ENCODE results near the gene PCNX2. TPM values are rescaled to one million over a fixed set of nuclear protein-coding genes. Genes with fewer than 3 reads are reported as not detected.

Gene PCNX2
- total RNA-seq, 1 experiment from 2014 or later = 63.4 TPM

GRCh38 chr1:232983817-232984567 lies 311.5 kb downstream of the PCNX2 start:
- no TSS peak for BruUV-seq (replicated peaks)

GRCh38 chr1:232983375-232983774 lies 312.1 kb downstream of the PCNX2 start:
- no TSS peak for BruUV-seq (replicated peaks)
- TF ChIP-seq CTCF (IDR thresholded peaks at IDR 0.05; ENCODE audit: unreplicated experiment) = no peak
- Mint-ChIP-seq H3K4me3 (ENCODE audit: low read depth, unreplicated experiment) (no peak overlapping the region), H3K27me3 (ENCODE audit: unreplicated experiment) (no peaks in the 10 kb centered on the region), H3K27ac (ENCODE audit: unreplicated experiment) (no peak overlapping the region), H3K4me1 (ENCODE audit: low read depth, unreplicated experiment) (no peaks in the 10 kb centered on the region), H3K36me3 (ENCODE audit: insufficient read depth, unreplicated experiment) (peaks cover 25% of the 10 kb centered on the region), H3K9me3 (ENCODE audit: low read depth, unreplicated experiment) (no peaks in the 10 kb centered on the region)
- intact Hi-C loops (cut with micrococcal nuclease; ENCODE audit: unreplicated experiment) = no loop called here
- CTCF ChIA-PET = no interaction called here
- DNase-seq = no peak

More at GRCh38 chr1:232983817-232984567, 311.5 kb downstream of the PCNX2 start:
- intact Hi-C loops (cut with micrococcal nuclease; ENCODE audit: unreplicated experiment) = no loop called here
- CTCF ChIA-PET = no interaction called here
- no peak for TF ChIP-seq CTCF (IDR thresholded peaks at IDR 0.05; ENCODE audit: unreplicated experiment)
- Mint-ChIP-seq H3K4me1 (ENCODE audit: low read depth, unreplicated experiment) (no peaks in the 10 kb centered on the region), H3K9me3 (ENCODE audit: low read depth, unreplicated experiment) (no peaks in the 10 kb centered on the region), H3K27me3 (ENCODE audit: unreplicated experiment) (no peaks in the 10 kb centered on the region), H3K27ac (ENCODE audit: unreplicated experiment) (no peak overlapping the region), H3K4me3 (ENCODE audit: low read depth, unreplicated experiment) (no peak overlapping the region), H3K36me3 (ENCODE audit: insufficient read depth, unreplicated experiment) (peaks cover 25% of the 10 kb centered on the region)
- DNase-seq = no peak

- no TSS peak for BruUV-seq (replicated peaks)
- Mint-ChIP-seq H3K4me3 (ENCODE audit: low read depth, unreplicated experiment) (no peak overlapping the region), H3K27me3 (ENCODE audit: unreplicated experiment) (no peaks in the 10 kb centered on the region), H3K4me1 (ENCODE audit: low read depth, unreplicated experiment) (no peaks in the 10 kb centered on the region), H3K9me3 (ENCODE audit: low read depth, unreplicated experiment) (no peaks in the 10 kb centered on the region), H3K27ac (ENCODE audit: unreplicated experiment) (no peak overlapping the region), H3K36me3 (ENCODE audit: insufficient read depth, unreplicated experiment) (peaks cover 25% of the 10 kb centered on the region)
- CTCF ChIA-PET = no interaction called here
- TF ChIP-seq CTCF (IDR thresholded peaks at IDR 0.05; ENCODE audit: unreplicated experiment) = no peak
- intact Hi-C loops (cut with micrococcal nuclease; ENCODE audit: unreplicated experiment) = no loop called here
- no peak for DNase-seq
Observed at GRCh38 chr1:232982238-232982944, 313.1 kb downstream of the PCNX2 start.

GRCh38 chr1:232980986-232981560 lies 314.5 kb downstream of the PCNX2 start:
- Mint-ChIP-seq H3K36me3 (ENCODE audit: insufficient read depth, unreplicated experiment) (peaks cover 29% of the 10 kb centered on the region), H3K4me3 (ENCODE audit: low read depth, unreplicated experiment) (no peak overlapping the region), H3K9me3 (ENCODE audit: low read depth, unreplicated experiment) (no peaks in the 10 kb centered on the region), H3K4me1 (ENCODE audit: low read depth, unreplicated experiment) (no peaks in the 10 kb centered on the region), H3K27me3 (ENCODE audit: unreplicated experiment) (no peaks in the 10 kb centered on the region), H3K27ac (ENCODE audit: unreplicated experiment) (no peak overlapping the region)
- CTCF ChIA-PET = no interaction called here
- no TSS peak for BruUV-seq (replicated peaks)
- intact Hi-C loops (cut with micrococcal nuclease; ENCODE audit: unreplicated experiment) = no loop called here
- no peak for TF ChIP-seq CTCF (IDR thresholded peaks at IDR 0.05; ENCODE audit: unreplicated experiment)
- DNase-seq = no peak

Measured in Calu3 (cell line).